K562 treated with DMSO at 1 percent for 12 hours (cell line): ENCODE measurements around the gene AMY1A. TPM values are rescaled to one million over a fixed set of nuclear protein-coding genes. Genes with fewer than 3 reads are reported as not detected.

Experiments
- total RNA-seq: library from RNA; unstranded; fragments of 300-600 nt; gene quantifications from 2 replicates; pipeline ENCODE4 v1.2.3, GENCODE V29; 2022; ENCODE audit not compliant: insufficient read depth

AMY1A gene
- not detected in 2 replicates for total RNA-seq

DNA sequence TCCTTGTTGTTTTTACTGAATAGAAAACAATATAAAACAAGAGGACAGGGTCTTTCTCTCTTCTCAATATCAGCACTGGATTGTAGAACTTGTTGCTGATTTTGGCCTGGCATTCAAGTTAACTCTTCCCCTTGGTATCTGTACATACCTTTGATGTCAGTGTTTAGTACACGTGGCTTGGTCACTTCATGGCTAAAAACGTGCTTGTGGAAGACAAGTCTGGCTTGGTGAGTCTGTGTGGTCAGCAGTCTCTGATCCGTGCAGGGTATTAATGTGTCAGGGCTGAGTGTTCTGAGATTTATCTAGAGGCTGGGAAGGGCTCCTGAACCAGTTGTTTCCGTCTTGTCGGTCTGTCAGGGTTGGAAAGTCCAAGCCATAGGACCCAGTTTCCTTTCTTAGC, at the start of gene AMY1A:
AMY1A (plus strand) TSS at position 301 of the 400 bp plus-strand sequence. CDS start 571 bp downstream, outside the sequence.

DNA sequence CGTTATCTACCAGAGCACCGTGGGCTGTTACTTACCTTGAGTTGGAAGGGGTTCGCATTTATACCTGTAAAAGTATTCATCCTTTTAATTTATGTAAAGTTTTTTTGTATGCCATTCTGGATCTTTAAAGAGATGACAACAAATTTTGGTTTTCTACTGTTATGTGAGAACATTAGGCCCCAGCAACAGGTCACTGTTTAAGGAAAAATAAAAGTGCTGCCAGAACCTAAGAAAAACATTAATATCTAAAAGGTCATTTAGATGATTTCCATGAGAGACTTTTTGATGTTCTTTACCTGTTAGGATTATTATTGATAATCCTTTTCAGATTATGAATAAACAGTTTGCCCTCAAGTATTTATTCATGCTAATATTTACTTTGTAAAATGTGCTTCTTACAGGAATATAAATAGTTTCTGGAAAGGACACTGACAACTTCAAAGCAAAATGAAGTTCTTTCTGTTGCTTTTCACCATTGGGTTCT, 38.5 kb upstream of the AMY1A start, which contains the start of gene AMY2A:
AMY2A (plus strand) TSS at position 434 of the 484 bp plus-strand sequence; CDS start at position 448, 14 bp downstream.

GRCh38 chr1:103696110-103696509, 40.5 kb downstream of the AMY1A start, which contains the start of gene AMY1B:
Gene AMY1B, minus strand, starts transcription at chr1:103696210. Its CDS starts 571 bp downstream, at chr1:103695639.

Other genes starting within 250 kb of the AMY1A start
- gene RNPC3, start 130.1 kb upstream of the AMY1A start, total RNA-seq = 2.9 and 17.0 TPM in 2 replicates
- gene AMY2B, start 84.2 kb upstream of the AMY1A start, total RNA-seq = 1.2 and 3.2 TPM in 2 replicates
- gene AMY2A, start 38.3 kb upstream of the AMY1A start, total RNA-seq = not detected in 2 replicates
- not detected in 2 replicates for gene AMY1B, start 40.5 kb downstream of the AMY1A start, total RNA-seq
- gene AMY1C, start 94.1 kb downstream of the AMY1A start, total RNA-seq = not detected in 2 replicates